K562 (cell line): ENCODE measurements around the gene AMIGO1. TPM values are rescaled to one million over a fixed set of nuclear protein-coding genes. Genes with fewer than 3 reads are reported as not detected.

Experiments used
- ELF4 ChIP-seq: fragments of 450-650 bp; formaldehyde crosslinking; IDR thresholded peaks from 2 replicates; pipeline ENCODE4 v1.4.0; 2022; ENCODE audit warnings: missing genetic modification characterization
- HDAC1 ChIP-seq, 2 experiments: fragments of 450-650 bp; IDR thresholded peaks; 2 replicates each; pipeline ENCODE4 v1.6.1; 2016 to 2017; ENCODE audit warnings: inconsistent platforms in 1 of 2, mild to moderate bottlenecking in 1 of 2, moderate library complexity in 1 of 2
- KHSRP ChIP-seq: fragments of 450-650 bp; IDR thresholded peaks from 2 replicates; pipeline ENCODE4 v1.6.1; 2017
- PCBP1 ChIP-seq: fragments of 200-400 bp; formaldehyde crosslinking; IDR thresholded peaks from 2 replicates; pipeline ENCODE4 v1.6.1; 2018; ENCODE audit warnings: mild to moderate bottlenecking, low read depth, low read length; ENCODE audit not compliant: poor library complexity, severe bottlenecking
- PML ChIP-seq: IDR thresholded peaks from 2 replicates; pipeline ENCODE4 v1.6.1; 2012; ENCODE audit warnings: low read length, inconsistent platforms
- RB1 ChIP-seq: fragments of 450-650 bp; IDR thresholded peaks from 2 replicates; pipeline ENCODE4 v1.6.1; 2017; ENCODE audit warnings: low read depth, mild to moderate bottlenecking
- SAP30 ChIP-seq: fragments of 200-600 bp; sonication (generic); IDR thresholded peaks from 2 replicates; pipeline ENCODE4 v1.6.1; 2012; ENCODE audit warnings: borderline replicate concordance, low read depth, mild to moderate bottlenecking, moderate library complexity, low read length, control low read depth, inconsistent platforms; ENCODE audit not compliant: insufficient read depth, poor library complexity, severe bottlenecking
- SIRT6 ChIP-seq: IDR thresholded peaks from one replicate; pipeline ENCODE4 v1.6.1; 2012; ENCODE audit warnings: low read depth, mild to moderate bottlenecking, control low read depth, inconsistent platforms, low read length, moderate library complexity
- ZNF584 ChIP-seq: fragments of 200-800 bp; sonication (Bioruptor generic); IDR thresholded peaks from 2 replicates; pipeline ENCODE4 v1.6.1; 2016; ENCODE audit warnings: low read depth, mild to moderate bottlenecking, missing genetic modification characterization, missing compliant biosample characterization
- ZNF785 ChIP-seq: fragments of 250-450 bp; sonication (Bioruptor Pico); IDR thresholded peaks from 2 replicates; pipeline ENCODE4 v1.4.0; 2020; ENCODE audit warnings: mild to moderate bottlenecking
- polyA plus RNA-seq, 8 experiments: library from polyadenylated mRNA; depleted of rRNA in 4 of 8; stranded (reverse) in 5 of 8; unstranded in 3 of 8; fragments of >200 nt; fragmentation: Nextera tagmentation in 2 of 8; fragmentation: Illumina TruSeq in 1 of 8; extraction: Ambion mirVana in 2 of 8; extraction: Trizol in 1 of 8; gene quantifications; 2 replicates each; pipeline versions ENCODE4 v1.2.1 to v1.2.3, GENCODE V29; 2011 to 2014; ENCODE audit warnings: inconsistent platforms in 1 of 8, missing spikeins in 1 of 8
- total RNA-seq, 7 experiments: library from RNA; depleted of rRNA in 6 of 7; stranded (reverse); fragments of >200 nt in 6 of 7; fragmentation: Illumina TruSeq in 2 of 7; extraction: Trizol in 2 of 7; gene quantifications; 2 replicates each; pipeline versions ENCODE4 v1.2.1 to v1.2.3, GENCODE V29; 2011 to 2021; ENCODE audit warnings: low replicate concordance in 1 of 7
- TF ChIP-seq, protein P1 (sequence below), 3 experiments: IDR thresholded peaks in 2 of 3; conservative IDR thresholded peaks in 1 of 3; 2 replicates each; pipeline ENCODE4 v1.5.1; 2011 to 2012; ENCODE audit warnings: low read length in 3 of 3, mild to moderate bottlenecking in 3 of 3, control low read depth in 2 of 3, improper control_type of control experiment in 1 of 3, inconsistent platforms in 1 of 3, low read depth in 1 of 3, mixed read lengths in 1 of 3, moderate library complexity in 1 of 3; ENCODE audit not compliant: insufficient read depth in 2 of 3
- TF ChIP-seq, protein P2 (sequence below): fragments of 450-650 bp; conservative IDR thresholded peaks from 2 replicates; pipeline ENCODE4 v1.6.1; 2016; ENCODE audit warnings: missing genetic modification characterization, low read depth, mild to moderate bottlenecking, control low read depth, missing compliant biosample characterization
- TF ChIP-seq, protein P3 (sequence below): fragments of 450-650 bp; IDR thresholded peaks from 2 replicates; pipeline ENCODE4 v1.6.1; 2016; ENCODE audit warnings: borderline replicate concordance
- TF ChIP-seq, protein P4 (sequence below), 2 experiments: fragments of 450-650 bp; formaldehyde crosslinking in 1 of 2; IDR thresholded peaks; 2 replicates each; pipeline versions ENCODE4 v1.4.0 to v1.6.1; 2014 to 2020; ENCODE audit warnings: mild to moderate bottlenecking in 2 of 2, borderline replicate concordance in 1 of 2, low read depth in 1 of 2

AMIGO1 gene
- total and polyA plus RNA-seq, 9 of the 15 experiments (the other 6 are each of a cell fraction or from before 2014, with no cell fraction given), result 0.24 to 1.0 (median 0.54) TPM

DNA sequence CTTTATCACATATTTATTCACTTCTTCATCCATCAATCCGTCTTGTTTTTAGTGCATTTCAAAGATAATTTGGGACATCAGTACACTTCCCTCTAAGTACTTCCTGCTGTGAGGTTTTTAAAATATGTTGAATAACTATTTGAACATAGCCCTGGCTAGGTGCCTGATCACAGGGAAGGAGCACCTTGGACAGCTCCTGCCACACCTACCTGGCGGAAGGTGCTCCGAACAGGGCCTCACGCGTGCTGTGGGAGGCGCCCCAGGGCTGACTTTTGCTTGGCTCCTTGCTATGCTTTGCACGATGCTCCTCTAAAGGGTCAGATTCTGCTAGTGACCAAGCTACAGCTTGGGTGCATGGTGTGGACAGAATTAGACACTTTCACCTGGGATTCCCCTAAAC, 30.7 kb downstream of the AMIGO1 start (continued):
- TF ChIP-seq, protein P1, sequence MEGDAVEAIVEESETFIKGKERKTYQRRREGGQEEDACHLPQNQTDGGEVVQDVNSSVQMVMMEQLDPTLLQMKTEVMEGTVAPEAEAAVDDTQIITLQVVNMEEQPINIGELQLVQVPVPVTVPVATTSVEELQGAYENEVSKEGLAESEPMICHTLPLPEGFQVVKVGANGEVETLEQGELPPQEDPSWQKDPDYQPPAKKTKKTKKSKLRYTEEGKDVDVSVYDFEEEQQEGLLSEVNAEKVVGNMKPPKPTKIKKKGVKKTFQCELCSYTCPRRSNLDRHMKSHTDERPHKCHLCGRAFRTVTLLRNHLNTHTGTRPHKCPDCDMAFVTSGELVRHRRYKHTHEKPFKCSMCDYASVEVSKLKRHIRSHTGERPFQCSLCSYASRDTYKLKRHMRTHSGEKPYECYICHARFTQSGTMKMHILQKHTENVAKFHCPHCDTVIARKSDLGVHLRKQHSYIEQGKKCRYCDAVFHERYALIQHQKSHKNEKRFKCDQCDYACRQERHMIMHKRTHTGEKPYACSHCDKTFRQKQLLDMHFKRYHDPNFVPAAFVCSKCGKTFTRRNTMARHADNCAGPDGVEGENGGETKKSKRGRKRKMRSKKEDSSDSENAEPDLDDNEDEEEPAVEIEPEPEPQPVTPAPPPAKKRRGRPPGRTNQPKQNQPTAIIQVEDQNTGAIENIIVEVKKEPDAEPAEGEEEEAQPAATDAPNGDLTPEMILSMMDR (IDR thresholded peaks at IDR 0.05 in 2 of 3, conservative IDR thresholded peaks at IDR 0.05 in 1 of 3; ENCODE audit: insufficient read depth in 2 of 3, low read depth in 1 of 3, low read length in 3 of 3), result peak; percentile 24 to 48 (median 28); a peak in 3 of 6 replicates
- TF ChIP-seq, protein P2, sequence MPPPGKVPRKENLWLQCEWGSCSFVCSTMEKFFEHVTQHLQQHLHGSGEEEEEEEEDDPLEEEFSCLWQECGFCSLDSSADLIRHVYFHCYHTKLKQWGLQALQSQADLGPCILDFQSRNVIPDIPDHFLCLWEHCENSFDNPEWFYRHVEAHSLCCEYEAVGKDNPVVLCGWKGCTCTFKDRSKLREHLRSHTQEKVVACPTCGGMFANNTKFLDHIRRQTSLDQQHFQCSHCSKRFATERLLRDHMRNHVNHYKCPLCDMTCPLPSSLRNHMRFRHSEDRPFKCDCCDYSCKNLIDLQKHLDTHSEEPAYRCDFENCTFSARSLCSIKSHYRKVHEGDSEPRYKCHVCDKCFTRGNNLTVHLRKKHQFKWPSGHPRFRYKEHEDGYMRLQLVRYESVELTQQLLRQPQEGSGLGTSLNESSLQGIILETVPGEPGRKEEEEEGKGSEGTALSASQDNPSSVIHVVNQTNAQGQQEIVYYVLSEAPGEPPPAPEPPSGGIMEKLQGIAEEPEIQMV (tag), result no peak
- TF ChIP-seq ZNF584 (CRISPR knock-in tag) (no peak), KHSRP (no peak), ELF4 (no peak), SAP30 (peak; percentile 50), RB1 (no peak), PML (no peak), PCBP1 (no peak), SIRT6 (no peak), ZNF785 (CRISPR knock-in tag) (no peak), HDAC1 (IDR thresholded peaks at IDR 0.05) (peak in 1 of 2 experiments; percentile 66; a peak in 2 of 4 replicates)
- TF ChIP-seq, protein P3, sequence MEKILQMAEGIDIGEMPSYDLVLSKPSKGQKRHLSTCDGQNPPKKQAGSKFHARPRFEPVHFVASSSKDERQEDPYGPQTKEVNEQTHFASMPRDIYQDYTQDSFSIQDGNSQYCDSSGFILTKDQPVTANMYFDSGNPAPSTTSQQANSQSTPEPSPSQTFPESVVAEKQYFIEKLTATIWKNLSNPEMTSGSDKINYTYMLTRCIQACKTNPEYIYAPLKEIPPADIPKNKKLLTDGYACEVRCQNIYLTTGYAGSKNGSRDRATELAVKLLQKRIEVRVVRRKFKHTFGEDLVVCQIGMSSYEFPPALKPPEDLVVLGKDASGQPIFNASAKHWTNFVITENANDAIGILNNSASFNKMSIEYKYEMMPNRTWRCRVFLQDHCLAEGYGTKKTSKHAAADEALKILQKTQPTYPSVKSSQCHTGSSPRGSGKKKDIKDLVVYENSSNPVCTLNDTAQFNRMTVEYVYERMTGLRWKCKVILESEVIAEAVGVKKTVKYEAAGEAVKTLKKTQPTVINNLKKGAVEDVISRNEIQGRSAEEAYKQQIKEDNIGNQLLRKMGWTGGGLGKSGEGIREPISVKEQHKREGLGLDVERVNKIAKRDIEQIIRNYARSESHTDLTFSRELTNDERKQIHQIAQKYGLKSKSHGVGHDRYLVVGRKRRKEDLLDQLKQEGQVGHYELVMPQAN, result peak; percentile 62; the same call in 1 of the 2 replicates
- TF ChIP-seq, protein P4, sequence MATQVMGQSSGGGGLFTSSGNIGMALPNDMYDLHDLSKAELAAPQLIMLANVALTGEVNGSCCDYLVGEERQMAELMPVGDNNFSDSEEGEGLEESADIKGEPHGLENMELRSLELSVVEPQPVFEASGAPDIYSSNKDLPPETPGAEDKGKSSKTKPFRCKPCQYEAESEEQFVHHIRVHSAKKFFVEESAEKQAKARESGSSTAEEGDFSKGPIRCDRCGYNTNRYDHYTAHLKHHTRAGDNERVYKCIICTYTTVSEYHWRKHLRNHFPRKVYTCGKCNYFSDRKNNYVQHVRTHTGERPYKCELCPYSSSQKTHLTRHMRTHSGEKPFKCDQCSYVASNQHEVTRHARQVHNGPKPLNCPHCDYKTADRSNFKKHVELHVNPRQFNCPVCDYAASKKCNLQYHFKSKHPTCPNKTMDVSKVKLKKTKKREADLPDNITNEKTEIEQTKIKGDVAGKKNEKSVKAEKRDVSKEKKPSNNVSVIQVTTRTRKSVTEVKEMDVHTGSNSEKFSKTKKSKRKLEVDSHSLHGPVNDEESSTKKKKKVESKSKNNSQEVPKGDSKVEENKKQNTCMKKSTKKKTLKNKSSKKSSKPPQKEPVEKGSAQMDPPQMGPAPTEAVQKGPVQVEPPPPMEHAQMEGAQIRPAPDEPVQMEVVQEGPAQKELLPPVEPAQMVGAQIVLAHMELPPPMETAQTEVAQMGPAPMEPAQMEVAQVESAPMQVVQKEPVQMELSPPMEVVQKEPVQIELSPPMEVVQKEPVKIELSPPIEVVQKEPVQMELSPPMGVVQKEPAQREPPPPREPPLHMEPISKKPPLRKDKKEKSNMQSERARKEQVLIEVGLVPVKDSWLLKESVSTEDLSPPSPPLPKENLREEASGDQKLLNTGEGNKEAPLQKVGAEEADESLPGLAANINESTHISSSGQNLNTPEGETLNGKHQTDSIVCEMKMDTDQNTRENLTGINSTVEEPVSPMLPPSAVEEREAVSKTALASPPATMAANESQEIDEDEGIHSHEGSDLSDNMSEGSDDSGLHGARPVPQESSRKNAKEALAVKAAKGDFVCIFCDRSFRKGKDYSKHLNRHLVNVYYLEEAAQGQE (IDR thresholded peaks at IDR 0.05; ENCODE audit: borderline replicate concordance), result peak; percentile 99
- TF ChIP-seq, protein P4 (CRISPR knock-in tag; IDR thresholded peaks at IDR 0.05; ENCODE audit: low read depth), result peak; percentile 91
